ENCODE data around the gene RPTOR.
"Not testable (repeated sequence)": the region's sequence is repeated elsewhere in the genome, so short reads cannot be mapped to it uniquely, and the experiment has no call there.

The RPTOR gene

GRCh38 chr17:80751070-80751945, 206.7 kb downstream of the RPTOR start:
- DNase-seq, result no peak

DNA sequence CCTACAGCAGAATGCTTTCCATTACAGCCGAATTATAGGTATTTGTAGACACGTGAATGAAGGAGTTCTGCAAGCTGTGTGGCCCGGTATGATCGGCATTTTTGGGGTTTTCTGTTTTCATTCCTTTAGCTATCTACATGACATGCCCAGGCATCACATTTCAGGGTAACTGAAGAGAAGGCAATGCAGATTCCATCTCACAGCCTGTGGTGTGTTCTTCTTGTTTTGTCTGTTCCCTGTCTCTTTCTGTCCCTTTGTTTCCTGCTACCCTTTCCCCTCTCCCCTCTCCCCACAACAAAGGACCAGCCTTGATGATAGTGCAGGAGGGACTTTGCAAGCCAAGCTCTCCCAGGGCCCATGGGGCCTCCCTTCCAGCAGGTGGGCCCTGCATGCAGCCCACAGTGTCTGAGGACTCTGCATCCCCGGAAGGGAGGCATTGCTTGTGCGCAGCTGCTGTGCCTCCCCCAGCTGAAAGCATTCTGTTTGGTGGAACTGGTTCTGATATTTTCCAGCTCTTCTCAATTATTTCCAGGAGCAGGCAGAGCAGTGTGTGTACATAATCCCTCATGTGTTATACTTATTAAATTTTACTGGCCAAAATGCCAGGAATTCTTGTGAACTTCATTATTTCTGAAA, 207.4 kb downstream of the RPTOR start:
- no peak for DNase-seq

DNA sequence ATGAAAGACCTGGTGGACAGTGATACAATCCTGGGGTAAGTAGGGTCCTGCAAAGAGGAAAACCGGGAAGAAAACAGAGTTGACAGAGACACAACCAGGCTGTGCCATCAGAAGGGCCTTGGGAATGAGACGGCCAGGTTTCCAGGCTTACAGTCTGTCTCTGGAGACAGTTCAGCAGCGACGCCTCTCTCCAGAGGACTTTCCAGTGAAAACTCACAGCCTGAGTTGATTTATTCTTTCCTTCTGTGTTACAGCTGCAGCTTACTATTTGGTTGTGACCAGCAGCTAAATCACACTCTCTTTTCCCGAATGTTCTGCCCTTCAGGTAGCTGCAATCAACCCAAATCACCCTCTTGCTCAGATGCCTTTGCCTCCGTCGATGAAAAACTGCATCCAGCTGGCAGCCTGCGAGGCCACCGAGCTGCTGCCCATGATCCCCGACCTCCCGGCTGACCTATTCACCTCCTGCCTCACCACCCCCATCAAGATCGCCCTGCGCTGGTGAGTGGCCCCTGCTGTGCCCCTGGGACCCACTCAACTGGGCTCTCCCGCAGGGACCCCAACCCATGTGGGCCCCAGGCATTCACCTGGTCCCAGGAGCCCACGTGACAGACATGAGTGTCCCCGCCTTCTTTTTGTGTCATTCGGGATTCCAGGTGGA, 209.2 kb downstream of the RPTOR start:
- DNase-seq, result no peak

DNA sequence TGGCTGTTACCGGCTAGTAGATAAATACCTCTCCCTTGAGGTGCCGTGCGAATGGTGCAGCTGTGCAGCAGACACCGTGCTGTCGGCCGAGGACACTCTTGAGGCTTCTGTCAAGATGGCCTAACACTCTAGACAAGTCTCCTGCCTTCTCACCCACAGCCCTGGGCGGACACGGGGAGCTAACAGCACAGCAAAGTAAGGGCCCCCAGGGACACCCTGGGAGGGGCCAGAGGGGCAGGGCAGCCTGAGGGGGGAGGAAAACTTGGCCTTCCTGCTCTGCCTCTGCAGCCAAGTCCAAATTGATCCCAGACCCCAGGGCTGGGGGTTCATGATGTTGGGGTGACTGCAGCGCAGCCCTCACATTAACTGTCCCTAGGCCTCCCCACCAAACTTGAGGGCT, 210.2 kb downstream of the RPTOR start:
- no peak for DNase-seq

DNA sequence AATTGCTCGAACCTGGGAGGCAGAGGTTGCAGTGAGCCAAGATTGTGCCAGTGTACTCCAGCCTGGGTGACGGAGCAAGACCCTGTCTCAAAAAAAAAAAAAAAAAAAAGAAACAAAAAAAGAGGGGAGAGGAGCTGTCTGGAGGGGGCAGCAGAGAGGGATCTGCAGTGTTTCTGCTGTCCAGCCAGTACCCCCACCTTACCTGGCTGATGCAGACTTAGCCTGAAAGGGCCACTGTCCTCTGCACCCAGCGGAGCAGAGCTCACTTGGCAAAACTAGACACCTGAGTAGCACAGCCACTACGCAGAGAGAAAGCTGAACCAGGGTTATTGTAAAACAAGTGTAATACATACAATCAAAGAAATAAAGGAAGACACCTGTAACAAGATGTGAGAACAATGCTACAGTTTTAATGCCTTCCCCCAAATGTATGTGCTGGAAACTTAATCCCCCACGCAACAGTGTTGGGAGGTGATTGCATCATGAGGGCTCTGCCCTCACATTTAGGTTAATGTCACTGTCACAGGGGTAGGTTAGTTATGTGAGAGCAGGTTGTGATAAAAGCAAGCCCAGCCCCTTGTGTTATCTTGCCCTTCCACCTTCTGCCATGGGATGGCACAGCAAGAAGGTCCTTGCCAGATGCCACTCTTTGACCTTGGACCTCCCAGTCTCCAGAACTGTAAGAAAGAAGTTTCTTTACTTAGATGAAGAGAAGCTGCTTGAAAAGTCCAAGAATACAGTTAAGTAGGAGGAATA, 211.2 kb downstream of the RPTOR start:
- no peak for DNase-seq

DNA sequence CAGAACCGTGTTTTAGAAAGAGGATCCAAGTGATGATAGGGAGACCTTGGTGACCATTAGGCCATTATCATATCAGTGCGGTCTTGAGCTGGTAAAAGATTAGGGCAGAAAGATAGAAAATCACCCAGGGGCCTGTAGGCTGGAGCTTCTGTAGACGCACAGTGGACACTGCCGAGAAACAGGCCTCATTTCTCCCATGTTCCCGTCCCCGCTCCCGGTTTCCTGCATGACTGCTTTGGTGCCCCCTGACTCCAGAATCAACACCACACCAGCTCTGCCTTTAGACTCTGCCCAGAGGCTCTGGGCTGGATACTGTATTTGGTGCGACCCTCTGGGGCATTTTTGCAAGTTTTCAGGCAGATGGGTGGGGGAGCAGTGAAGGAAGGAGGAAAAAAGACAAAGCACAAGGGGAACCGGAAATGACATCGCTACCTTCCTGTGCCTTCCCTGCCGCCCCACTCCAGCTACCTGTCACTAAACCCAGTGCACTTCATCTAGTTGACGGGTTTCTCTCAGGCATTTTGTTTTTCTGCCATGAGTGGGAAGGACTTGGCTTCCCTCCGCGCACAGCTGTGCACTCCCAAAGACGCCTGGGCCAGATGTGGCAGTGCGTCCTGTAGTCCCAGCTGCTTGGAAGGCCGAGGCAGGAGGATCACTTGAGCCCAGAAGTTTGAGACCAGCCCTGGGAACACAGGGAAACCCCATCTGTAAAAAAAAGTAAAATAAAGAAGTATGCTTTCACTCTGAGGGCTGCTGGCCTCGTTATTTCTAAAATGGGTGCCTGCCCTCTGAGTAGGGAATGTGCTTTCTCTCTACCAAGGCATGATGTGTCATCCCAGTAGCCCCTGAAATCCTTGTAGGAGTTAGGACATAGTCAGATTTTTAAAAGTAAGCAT, 214.1 kb downstream of the RPTOR start:
- peak; percentile 51 for DNase-seq

DNA sequence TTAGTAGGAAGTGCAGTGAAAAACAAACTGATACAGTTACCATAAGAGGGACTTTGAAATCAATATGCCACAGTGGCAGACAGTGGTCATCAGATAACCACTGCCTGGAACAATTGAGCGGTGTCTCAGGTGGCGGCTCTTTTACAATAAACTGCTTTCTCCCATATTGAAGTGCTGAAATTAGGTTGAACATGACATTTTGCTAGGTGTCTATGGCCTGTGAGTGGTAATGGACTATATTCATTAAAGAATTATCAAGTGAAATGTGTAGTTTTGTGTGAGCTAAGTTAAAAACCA, 214.7 kb downstream of the RPTOR start:
- DNase-seq, result no peak

- no peak for DNase-seq
Measured at GRCh38 chr17:80760511-80760911, 215.9 kb downstream of the RPTOR start.

- peak; percentile 53 for DNase-seq
Measured at GRCh38 chr17:80761110-80761871, 216.7 kb downstream of the RPTOR start.

DNA sequence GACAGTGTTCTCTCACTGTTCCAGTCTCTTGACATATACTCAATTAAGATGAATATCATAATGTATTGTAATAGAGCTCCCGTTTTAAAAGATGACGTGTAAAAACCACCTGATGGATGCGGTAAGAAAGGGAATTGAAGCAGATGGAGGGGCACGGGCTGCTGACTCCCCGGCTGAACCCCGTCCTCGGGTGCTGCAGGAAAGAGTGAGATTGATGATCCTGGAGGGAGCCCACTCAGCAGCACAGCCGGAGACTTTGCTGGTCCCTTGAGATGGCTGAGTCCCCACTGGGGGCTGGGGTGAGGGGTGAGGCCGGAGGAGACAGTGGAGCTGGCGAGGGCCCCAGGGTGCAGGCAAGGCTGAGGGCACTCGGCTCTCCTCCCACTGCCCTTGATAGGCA, 217.4 kb downstream of the RPTOR start:
- DNase-seq, result no peak

GRCh38 chr17:80763293-80763867, 218.7 kb downstream of the RPTOR start:
- DNase-seq, result no peak

- DNase-seq, result not testable (repeated sequence)
Measured at GRCh38 chr17:80764627-80765145, 220.0 kb downstream of the RPTOR start.

GRCh38 chr17:80765241-80765961, 220.8 kb downstream of the RPTOR start:
- no peak for DNase-seq

DNA sequence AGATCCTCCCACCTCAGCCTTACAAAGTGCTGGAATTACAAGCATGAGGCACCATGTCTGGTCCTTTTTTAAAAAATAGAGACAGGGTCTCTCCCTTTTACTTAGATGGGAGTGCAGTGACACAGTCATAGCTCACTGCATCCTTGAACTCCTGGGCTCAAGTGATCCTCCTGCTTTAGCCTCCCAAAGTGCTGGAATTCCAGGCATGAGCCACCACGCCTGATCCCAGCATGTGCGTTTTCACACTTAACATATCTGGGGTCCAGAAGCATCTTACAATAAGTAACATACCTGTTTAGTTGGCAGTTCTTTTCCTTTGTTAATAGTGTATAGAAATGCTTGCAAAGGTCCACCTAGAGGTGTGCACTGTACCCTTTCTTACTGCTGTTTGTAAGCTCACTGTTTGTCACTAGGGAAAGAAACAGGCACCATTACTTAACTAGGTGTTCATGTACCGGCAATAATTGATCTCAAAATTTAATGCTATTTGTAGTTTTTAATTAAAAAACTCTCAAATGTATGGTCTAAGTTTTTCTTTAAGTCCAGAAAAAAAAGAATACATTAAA, 221.7 kb downstream of the RPTOR start:
- no peak for DNase-seq

DNA sequence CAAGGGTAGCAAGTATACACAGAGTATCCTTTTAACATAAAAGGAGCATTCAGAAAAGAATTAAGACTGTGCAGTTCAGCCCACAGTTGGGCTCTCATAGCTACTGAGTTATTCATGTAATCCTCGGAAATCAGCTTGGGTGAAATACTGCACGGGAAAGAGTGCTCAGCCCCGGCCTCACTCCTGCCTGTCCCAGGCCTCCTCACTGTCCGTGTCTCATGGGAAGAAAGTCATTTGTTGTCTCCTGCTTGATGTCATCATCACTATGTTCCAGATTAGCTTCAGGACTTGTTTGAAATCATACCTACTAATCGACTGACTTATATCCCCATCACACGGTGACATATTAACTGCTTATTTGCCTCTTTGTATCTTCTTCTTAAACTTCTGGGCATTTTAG, 223.8 kb downstream of the RPTOR start:
- no peak for DNase-seq

DNA sequence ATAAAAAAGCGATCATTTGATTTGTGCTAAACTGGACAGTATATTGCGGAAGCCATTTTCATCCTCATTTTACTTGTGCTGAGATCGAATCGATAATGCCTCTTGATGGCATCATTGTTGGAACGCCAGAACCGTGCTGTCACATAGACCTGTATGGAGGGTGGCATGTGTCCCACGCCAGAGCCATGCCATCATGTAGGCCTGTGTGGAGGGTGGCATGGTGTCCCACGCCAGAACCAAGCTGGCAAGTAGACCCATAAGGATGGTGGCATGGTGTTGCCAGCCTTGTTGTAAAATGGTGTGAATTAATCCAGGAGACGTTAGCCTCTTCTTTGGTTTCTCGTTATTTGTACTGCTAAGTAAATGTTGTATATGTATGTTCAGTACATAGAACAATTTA, 224.3 kb downstream of the RPTOR start:
- DNase-seq, result no peak

DNA sequence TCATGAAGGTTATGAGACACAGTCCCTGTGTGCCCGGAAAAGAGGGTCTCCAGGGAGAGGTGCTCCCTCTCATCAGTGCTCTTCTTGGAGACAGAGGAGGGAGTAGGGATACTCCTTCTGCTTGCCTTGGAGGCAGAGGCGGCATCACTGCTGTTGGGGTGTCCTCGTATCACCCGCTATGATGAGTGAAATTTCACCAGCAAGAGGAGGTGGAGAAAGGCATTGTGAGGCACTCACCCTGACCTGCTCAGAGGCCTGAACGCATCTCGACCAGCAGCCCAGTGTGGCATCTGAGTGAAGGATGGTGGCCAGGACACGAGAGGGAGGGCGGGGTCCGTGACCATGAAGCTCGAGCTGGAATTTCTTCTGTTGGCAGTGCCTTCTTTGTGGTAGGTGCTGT, 224.9 kb downstream of the RPTOR start:
- DNase-seq, result no peak

- DNase-seq, result no peak
Measured at GRCh38 chr17:80769936-80770625, 225.4 kb downstream of the RPTOR start.

Data from CD4-positive, alpha-beta T cell treated with Interleukin-15 for 1 hour (primary cell).